Liver (tissue), 3 donors: Measurements from ENCODE around the gene HYAL1.

Experiments used
- CTCF ChIP-seq: fragments of 150-350 bp; IDR thresholded peaks from 2 replicates; pipeline ENCODE4 v1.5.1; 2017; ENCODE audit warnings: improper control_type of control experiment, low read depth, low read length; ENCODE audit not compliant: missing input control
- EGR1 ChIP-seq, 2 donors: IDR thresholded peaks; 2 replicates each; pipeline ENCODE4 v1.6.1; 2016 to 2018; ENCODE audit warnings: antibody characterized with exemption in 2 of 2, low read depth in 2 of 2
- GABPA ChIP-seq, 2 donors: IDR thresholded peaks in 1 of 2; conservative IDR thresholded peaks in 1 of 2; 2 replicates each; pipeline ENCODE4 v1.6.1; 2016; ENCODE audit warnings: antibody characterized with exemption in 2 of 2, mild to moderate bottlenecking in 1 of 2, moderate library complexity in 1 of 2
- HNF4G ChIP-seq: IDR thresholded peaks from 2 replicates; pipeline ENCODE4 v1.6.1; 2016; ENCODE audit warnings: antibody characterized with exemption
- JUND ChIP-seq, 2 donors: IDR thresholded peaks; 2 replicates each; pipeline ENCODE4 v1.6.1; 2016; ENCODE audit warnings: antibody characterized with exemption in 2 of 2
- MAX ChIP-seq: IDR thresholded peaks from 2 replicates; pipeline ENCODE4 v1.6.1; 2016; ENCODE audit warnings: antibody characterized with exemption
- NR2F2 ChIP-seq: IDR thresholded peaks from 2 replicates; pipeline ENCODE4 v1.6.1; 2016; ENCODE audit warnings: antibody characterized with exemption
- RAD21 ChIP-seq, 2 donors: IDR thresholded peaks; 2 replicates each; pipeline ENCODE4 v1.6.1; 2016; ENCODE audit warnings: antibody characterized with exemption in 2 of 2, mild to moderate bottlenecking in 2 of 2
- REST ChIP-seq: IDR thresholded peaks from 2 replicates; pipeline ENCODE4 v1.6.1; 2016; ENCODE audit warnings: antibody characterized with exemption, mild to moderate bottlenecking
- RXRA ChIP-seq, 2 donors: IDR thresholded peaks; 2 replicates each; pipeline ENCODE4 v1.6.1; 2017 to 2018; ENCODE audit warnings: antibody characterized with exemption in 2 of 2, mild to moderate bottlenecking in 1 of 2
- SP1 ChIP-seq: IDR thresholded peaks from 2 replicates; pipeline ENCODE4 v1.6.1; 2018; ENCODE audit warnings: antibody characterized with exemption, mild to moderate bottlenecking
- TAF1 ChIP-seq: conservative IDR thresholded peaks from 2 replicates; pipeline ENCODE4 v1.6.1; 2016; ENCODE audit warnings: antibody characterized with exemption, mild to moderate bottlenecking
- YY1 ChIP-seq: IDR thresholded peaks from 2 replicates; pipeline ENCODE4 v1.6.1; 2016; ENCODE audit warnings: antibody characterized with exemption, mild to moderate bottlenecking
- ZBTB33 ChIP-seq: IDR thresholded peaks from 2 replicates; pipeline ENCODE4 v1.6.1; 2016; ENCODE audit warnings: antibody characterized with exemption
- donor health status: healthy.
- donor health status: healthy.

GRCh38 chr3:50269460-50269859 is 33.9 kb downstream of the HYAL1 start:
- no peak for TF ChIP-seq MAX
- TF ChIP-seq TAF1 = no peak
- TF ChIP-seq RAD21 (IDR thresholded peaks at IDR 0.05) = no peak
- TF ChIP-seq GABPA (IDR thresholded peaks at IDR 0.05 in 1 of 2, conservative IDR thresholded peaks at IDR 0.05 in 1 of 2) = no peak
- TF ChIP-seq REST = no peak
- TF ChIP-seq CTCF = no peak
- TF ChIP-seq ZBTB33 = no peak
- TF ChIP-seq HNF4G = no peak
- no peak for TF ChIP-seq JUND (IDR thresholded peaks at IDR 0.05)
- TF ChIP-seq SP1 = no peak
- no peak for TF ChIP-seq EGR1 (IDR thresholded peaks at IDR 0.05; ENCODE audit: low read depth in 2 of 2)
- no peak for TF ChIP-seq RXRA (IDR thresholded peaks at IDR 0.05)
- no peak for TF ChIP-seq YY1
- no peak for TF ChIP-seq NR2F2
